ENCODE data around the gene EPB41L2. TPM values are rescaled to one million over a fixed set of nuclear protein-coding genes. Genes with fewer than 3 reads are reported as not detected.

EPB41L2 gene
- total RNA-seq, 4 donors from 2014 or later = 45.3 to 102 (median 61.9) TPM

DNA sequence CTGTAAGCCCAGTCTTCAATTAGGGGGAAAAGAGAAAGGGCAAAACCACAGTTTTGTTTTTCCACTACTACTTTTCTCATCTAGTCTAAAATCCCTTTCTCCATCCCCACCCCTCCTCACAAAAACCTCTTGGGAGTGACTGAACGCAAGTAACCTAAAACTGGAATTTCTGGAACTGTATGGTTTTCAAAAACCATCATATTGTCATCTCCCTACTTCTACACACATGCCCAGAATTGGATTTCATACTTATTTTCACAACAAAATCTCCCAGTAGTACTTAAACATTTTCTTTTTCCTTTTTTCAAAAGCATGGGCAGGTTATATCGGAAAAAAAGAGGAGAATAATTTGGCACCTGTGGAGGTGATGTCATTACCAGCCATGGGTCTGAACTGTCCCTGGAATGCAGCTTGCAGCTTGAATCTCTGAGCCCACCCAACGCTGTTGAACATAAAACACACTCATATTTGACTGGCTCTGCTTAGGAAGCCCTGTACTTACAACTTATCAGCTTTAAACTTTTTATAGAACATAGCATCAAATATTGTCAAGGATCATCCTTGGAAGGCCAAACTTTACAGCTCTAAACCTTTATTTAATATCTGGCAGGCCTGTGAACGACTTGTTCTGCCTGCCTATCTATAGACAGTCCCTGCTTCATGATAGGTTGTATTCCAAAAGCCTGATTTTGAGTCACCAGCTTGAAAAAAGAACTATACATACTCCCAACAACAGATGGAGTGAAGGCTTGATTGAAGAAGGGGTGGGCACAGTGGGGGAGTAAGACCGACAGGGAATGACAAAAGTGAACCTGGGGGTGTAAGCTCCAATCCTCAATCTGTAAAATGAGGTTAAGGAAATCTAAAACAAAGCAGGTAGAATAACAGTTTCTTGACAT, 59.3 kb downstream of the EPB41L2 start:
- no peak for DNase-seq
- Histone ChIP-seq H3K27ac (peak overlapping the region in 1 of 4 donors; percentile 29), H3K4me1 (peaks cover 7 to 25% (median 9%) of the 10 kb centered on the region in 4 donors), H3K4me3 (no peak overlapping the region), H3K36me3 (no peaks in the 10 kb centered on the region), H3K9me3 (peaks cover 7 to 13% of the 10 kb centered on the region in 2 donors), H3K27me3 (no peaks in the 10 kb centered on the region)
- intact Hi-C loops (cut with DNase I; ENCODE audit: low total_unique reads) = no loop called here
- TF ChIP-seq EP300 (IDR thresholded peaks at IDR 0.05; ENCODE audit: low read depth) = no peak
- TF ChIP-seq POLR2A (IDR thresholded peaks at IDR 0.05) = no peak
- in situ Hi-C loops (cut with MboI; ENCODE audit: low pct_ligation_motif_present in 1 of 4, low pct_unique_long_range_greater_than_20kb in 1 of 4, low sequenced_read_pairs in 3 of 4) = no loop called here
- 74 to 82% methylated on average over 4 to 5 of the region's 5 CpGs for WGBS, 2 donors (ENCODE audit: low coverage in 1 of 2)

DNA sequence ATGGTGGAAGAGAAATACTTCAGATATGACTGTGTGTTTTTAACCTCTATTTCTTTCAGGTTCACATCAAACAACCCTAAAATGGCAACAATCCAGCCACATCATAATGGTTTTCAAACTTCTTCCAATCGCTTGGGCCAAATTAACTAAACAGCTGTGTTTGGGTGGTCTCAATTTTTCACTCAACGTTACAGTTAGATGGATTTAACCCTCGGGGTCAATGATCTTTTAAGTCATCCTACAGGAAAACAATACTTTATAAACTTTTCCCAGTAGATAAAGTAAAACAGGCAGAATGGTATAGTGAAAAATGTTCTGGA, 60.4 kb downstream of the EPB41L2 start:
- Histone ChIP-seq H3K27ac (no peak overlapping the region), H3K4me1 (peaks cover 7 to 25% (median 9%) of the 10 kb centered on the region in 4 donors), H3K27me3 (no peaks in the 10 kb centered on the region), H3K9me3 (peaks cover 4 to 7% of the 10 kb centered on the region in 2 donors), H3K4me3 (no peak overlapping the region), H3K36me3 (no peaks in the 10 kb centered on the region)
- no peak for TF ChIP-seq POLR2A (IDR thresholded peaks at IDR 0.05)
- TF ChIP-seq POLR2AphosphoS5 (IDR thresholded peaks at IDR 0.05) = no peak
- no peak for TF ChIP-seq EP300 (IDR thresholded peaks at IDR 0.05; ENCODE audit: low read depth)
- TF ChIP-seq, protein P1, sequence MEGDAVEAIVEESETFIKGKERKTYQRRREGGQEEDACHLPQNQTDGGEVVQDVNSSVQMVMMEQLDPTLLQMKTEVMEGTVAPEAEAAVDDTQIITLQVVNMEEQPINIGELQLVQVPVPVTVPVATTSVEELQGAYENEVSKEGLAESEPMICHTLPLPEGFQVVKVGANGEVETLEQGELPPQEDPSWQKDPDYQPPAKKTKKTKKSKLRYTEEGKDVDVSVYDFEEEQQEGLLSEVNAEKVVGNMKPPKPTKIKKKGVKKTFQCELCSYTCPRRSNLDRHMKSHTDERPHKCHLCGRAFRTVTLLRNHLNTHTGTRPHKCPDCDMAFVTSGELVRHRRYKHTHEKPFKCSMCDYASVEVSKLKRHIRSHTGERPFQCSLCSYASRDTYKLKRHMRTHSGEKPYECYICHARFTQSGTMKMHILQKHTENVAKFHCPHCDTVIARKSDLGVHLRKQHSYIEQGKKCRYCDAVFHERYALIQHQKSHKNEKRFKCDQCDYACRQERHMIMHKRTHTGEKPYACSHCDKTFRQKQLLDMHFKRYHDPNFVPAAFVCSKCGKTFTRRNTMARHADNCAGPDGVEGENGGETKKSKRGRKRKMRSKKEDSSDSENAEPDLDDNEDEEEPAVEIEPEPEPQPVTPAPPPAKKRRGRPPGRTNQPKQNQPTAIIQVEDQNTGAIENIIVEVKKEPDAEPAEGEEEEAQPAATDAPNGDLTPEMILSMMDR (IDR thresholded peaks at IDR 0.05) = no peak
- DNase-seq = no peak
- in situ Hi-C loops (cut with MboI; ENCODE audit: low pct_ligation_motif_present in 1 of 4, low pct_unique_long_range_greater_than_20kb in 1 of 4, low sequenced_read_pairs in 3 of 4) (no loop called here), intact Hi-C loops (cut with DNase I; ENCODE audit: low total_unique reads) (no loop called here)
- 46 to 56% methylated on average over 3 of the region's 3 CpGs for WGBS, 2 donors (ENCODE audit: low coverage in 1 of 2)

DNA sequence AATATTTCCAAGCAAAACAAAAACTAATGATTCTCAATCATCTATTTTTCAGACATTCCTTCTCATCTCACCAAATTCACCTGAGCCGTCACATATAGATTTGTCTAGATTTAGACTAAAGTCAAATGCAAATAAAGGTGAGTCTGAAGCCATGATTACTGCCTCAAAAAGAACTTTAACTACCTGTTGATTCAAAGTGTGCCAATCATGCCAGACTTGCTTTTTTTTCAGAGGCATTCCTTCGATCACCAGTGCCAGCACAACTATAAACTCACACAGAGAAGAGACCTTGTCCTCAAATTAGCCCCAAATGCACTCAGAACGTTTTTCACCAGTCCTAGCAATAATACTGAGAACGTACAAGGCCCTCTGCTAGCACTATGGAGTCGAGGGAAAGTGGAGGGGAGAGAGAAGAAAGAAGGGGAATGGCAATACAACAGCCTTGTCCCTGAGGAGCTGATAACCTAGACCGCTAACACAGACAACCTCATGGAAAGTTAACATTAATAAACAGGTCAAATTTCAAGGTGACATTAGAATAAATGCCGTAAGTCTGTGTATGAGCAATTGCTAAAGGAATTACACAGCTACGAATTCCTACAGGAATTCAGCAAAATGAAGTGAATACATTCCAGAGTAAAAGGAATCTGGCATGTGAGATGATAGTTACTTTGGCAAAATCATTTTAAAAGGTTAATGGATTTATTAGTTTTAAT, 60.9 kb downstream of the EPB41L2 start:
- intact Hi-C loops (cut with DNase I; ENCODE audit: low total_unique reads) (no loop called here), in situ Hi-C loops (cut with MboI; ENCODE audit: low pct_ligation_motif_present in 1 of 4, low pct_unique_long_range_greater_than_20kb in 1 of 4, low sequenced_read_pairs in 3 of 4) (no loop called here)
- peak overlapping the region in 2 of 4 donors; percentile 12 to 26 for H3K27ac ChIP-seq
- H3K4me1 ChIP-seq = peaks cover 7 to 30% (median 9%) of the 10 kb centered on the region in 4 donors
- no peak overlapping the region for H3K4me3 ChIP-seq
- TF ChIP-seq EP300 (IDR thresholded peaks at IDR 0.05; ENCODE audit: low read depth) = no peak
- no peak for TF ChIP-seq POLR2AphosphoS5 (IDR thresholded peaks at IDR 0.05)
- no peak for TF ChIP-seq POLR2A (IDR thresholded peaks at IDR 0.05)
- TF ChIP-seq, protein P1 (IDR thresholded peaks at IDR 0.05) = no peak
- 47 to 54% methylated on average over 8 of the region's 8 CpGs for WGBS, 2 donors (ENCODE audit: low coverage in 1 of 2)
- peaks cover 0 to 1% of the 10 kb centered on the region in 2 donors for H3K9me3 ChIP-seq
- DNase-seq = no peak
- H3K27me3 ChIP-seq = no peaks in the 10 kb centered on the region
- H3K36me3 ChIP-seq = no peaks in the 10 kb centered on the region

DNA sequence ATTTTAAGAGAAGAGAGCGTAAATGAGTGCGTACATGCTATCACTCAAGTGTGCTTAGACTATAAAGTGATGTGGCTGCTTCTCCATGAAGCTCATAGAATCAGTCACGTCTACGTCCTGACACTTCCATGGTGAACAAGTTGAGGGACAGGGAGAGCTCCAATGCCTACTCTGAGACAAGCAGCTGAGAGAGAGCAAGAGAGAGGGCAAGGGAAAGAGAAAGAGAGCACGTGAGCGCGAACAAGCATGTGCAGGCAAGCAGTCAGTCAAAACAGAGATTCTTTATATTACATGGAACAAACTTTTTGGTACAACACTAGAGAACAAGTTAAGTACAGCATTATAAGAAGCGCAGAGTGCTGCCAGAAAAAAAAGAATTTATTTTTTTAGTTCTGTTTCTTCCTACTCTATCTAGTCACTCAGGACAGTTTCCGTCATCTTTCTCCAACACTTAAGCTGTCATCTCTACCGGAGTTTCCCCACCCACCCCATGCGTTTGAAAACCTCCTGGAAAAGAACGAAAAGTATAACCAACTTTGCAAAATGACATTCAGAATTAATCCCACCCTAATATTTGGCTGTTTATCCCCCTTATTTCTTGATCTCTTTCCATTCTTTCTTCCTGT, 61.8 kb downstream of the EPB41L2 start:
- Histone ChIP-seq H3K27ac (peak overlapping the region in 1 of 4 donors; percentile 12), H3K4me1 (peaks cover 7 to 38% (median 12%) of the 10 kb centered on the region in 4 donors), H3K4me3 (no peak overlapping the region), H3K27me3 (no peaks in the 10 kb centered on the region), H3K36me3 (no peaks in the 10 kb centered on the region), H3K9me3 (no peaks in the 10 kb centered on the region)
- intact Hi-C loops (cut with DNase I; ENCODE audit: low total_unique reads) (no loop called here), in situ Hi-C loops (cut with MboI; ENCODE audit: low pct_ligation_motif_present in 1 of 4, low pct_unique_long_range_greater_than_20kb in 1 of 4, low sequenced_read_pairs in 3 of 4) (no loop called here)
- no peak for TF ChIP-seq POLR2A (IDR thresholded peaks at IDR 0.05)
- no peak for DNase-seq
- WGBS, 2 donors (ENCODE audit: low coverage in 1 of 2) = 72 to 76% methylated on average over 10 to 12 of the region's 12 CpGs

DNA sequence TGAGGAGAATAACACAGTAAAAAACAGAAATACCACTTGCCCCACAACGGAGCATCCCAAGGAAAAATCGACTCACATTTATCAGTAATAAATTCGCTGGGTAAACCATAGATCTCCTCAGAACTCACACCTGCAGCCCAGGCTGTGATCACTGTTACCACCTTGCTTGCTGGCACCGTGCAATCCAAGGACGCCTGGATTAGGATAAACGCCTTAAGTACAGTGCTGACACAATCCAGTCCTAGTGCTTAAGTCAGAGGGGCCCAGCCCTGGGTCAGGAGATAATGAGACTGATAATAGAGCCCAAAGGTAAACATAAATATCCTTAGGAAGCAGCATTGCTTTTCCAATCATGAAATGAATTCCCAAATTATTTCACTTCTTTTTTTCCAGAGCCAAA, 62.5 kb downstream of the EPB41L2 start:
- WGBS, 2 donors (ENCODE audit: low coverage in 1 of 2) = 75 to 78% methylated on average over 3 to 6 of the region's 6 CpGs
- DNase-seq = no peak
- Histone ChIP-seq H3K27me3 (no peaks in the 10 kb centered on the region), H3K4me1 (peaks cover 12 to 45% (median 15%) of the 10 kb centered on the region in 4 donors), H3K4me3 (no peak overlapping the region), H3K27ac (no peak overlapping the region), H3K36me3 (no peaks in the 10 kb centered on the region), H3K9me3 (no peaks in the 10 kb centered on the region)
- TF ChIP-seq POLR2AphosphoS5 (IDR thresholded peaks at IDR 0.05) = no peak
- no peak for TF ChIP-seq POLR2A (IDR thresholded peaks at IDR 0.05)
- TF ChIP-seq EP300 (IDR thresholded peaks at IDR 0.05; ENCODE audit: low read depth) = no peak
- TF ChIP-seq, protein P1 (IDR thresholded peaks at IDR 0.05) = no peak
- in situ Hi-C loops (cut with MboI; ENCODE audit: low pct_ligation_motif_present in 1 of 4, low pct_unique_long_range_greater_than_20kb in 1 of 4, low sequenced_read_pairs in 3 of 4) = no loop called here
- intact Hi-C loops (cut with DNase I; ENCODE audit: low total_unique reads) = no loop called here
